ENCODE results near the gene SRC. TPM values are rescaled to one million over a fixed set of nuclear protein-coding genes. Genes with fewer than 3 reads are reported as not detected.

SRC gene
- total RNA-seq, 4 donors from 2014 or later, result 1.0 to 2.3 (median 1.8) TPM

GRCh38 chr20:37431786-37432185 is 85.8 kb downstream of the SRC start:
- TF ChIP-seq, protein P1, sequence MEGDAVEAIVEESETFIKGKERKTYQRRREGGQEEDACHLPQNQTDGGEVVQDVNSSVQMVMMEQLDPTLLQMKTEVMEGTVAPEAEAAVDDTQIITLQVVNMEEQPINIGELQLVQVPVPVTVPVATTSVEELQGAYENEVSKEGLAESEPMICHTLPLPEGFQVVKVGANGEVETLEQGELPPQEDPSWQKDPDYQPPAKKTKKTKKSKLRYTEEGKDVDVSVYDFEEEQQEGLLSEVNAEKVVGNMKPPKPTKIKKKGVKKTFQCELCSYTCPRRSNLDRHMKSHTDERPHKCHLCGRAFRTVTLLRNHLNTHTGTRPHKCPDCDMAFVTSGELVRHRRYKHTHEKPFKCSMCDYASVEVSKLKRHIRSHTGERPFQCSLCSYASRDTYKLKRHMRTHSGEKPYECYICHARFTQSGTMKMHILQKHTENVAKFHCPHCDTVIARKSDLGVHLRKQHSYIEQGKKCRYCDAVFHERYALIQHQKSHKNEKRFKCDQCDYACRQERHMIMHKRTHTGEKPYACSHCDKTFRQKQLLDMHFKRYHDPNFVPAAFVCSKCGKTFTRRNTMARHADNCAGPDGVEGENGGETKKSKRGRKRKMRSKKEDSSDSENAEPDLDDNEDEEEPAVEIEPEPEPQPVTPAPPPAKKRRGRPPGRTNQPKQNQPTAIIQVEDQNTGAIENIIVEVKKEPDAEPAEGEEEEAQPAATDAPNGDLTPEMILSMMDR (IDR thresholded peaks at IDR 0.05 in 4 of 5, conservative IDR thresholded peaks at IDR 0.05 in 1 of 5), result no peak
- no peak for TF ChIP-seq POLR2A (IDR thresholded peaks at IDR 0.05)
- H3K36me3 ChIP-seq, result no peaks in the 10 kb centered on the region
- no peaks in the 10 kb centered on the region for H3K9me3 ChIP-seq
- ATAC-seq, result no peak
- no peak overlapping the region for H3K27ac ChIP-seq
- intact Hi-C loops (cut with DNase I; ENCODE audit: low total_unique reads) (no loop called here), in situ Hi-C loops (cut with MboI; ENCODE audit: low sequenced_read_pairs in 4 of 4) (no loop called here)
- DNase-seq, result no peak
- no peaks in the 10 kb centered on the region for H3K4me1 ChIP-seq
- H3K27me3 ChIP-seq, result peaks cover 0 to 8% (median 6%) of the 10 kb centered on the region in 3 donors
- no peak overlapping the region for H3K4me3 ChIP-seq

- intact Hi-C loops (cut with DNase I; ENCODE audit: low total_unique reads) (no loop called here), in situ Hi-C loops (cut with MboI; ENCODE audit: low sequenced_read_pairs in 4 of 4) (no loop called here)
- Histone ChIP-seq H3K36me3 (no peaks in the 10 kb centered on the region), H3K27me3 (peaks cover 0 to 8% (median 4%) of the 10 kb centered on the region in 3 donors), H3K4me3 (no peak overlapping the region), H3K4me1 (no peaks in the 10 kb centered on the region), H3K9me3 (no peaks in the 10 kb centered on the region), H3K27ac (no peak overlapping the region)
- ATAC-seq (no peak), DNase-seq (no peak)
- TF ChIP-seq, protein P1 (IDR thresholded peaks at IDR 0.05 in 4 of 5, conservative IDR thresholded peaks at IDR 0.05 in 1 of 5), result no peak
- TF ChIP-seq POLR2A (IDR thresholded peaks at IDR 0.05), result no peak
These were observed 86.7 kb downstream of the SRC start for GRCh38 chr20:37432606-37433005.

DNA sequence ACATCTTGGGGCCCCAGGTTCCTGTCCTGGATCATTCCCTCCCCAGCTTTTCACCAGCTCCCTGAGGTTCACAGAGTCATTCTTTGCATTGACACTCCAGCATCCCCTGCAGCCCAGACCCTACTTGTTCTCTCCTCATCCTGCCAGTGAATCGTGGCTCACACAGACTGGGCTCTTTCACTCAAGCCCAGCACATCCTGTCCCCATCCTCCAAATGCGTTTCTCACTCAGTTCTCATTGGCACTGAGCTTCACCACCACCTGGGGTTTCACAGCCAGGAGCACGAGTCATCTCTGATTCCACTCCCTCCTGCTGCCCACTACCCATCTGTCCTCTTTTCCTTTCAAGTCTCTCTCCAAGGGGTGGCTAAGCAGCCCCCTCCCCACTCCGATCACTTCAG is 89.7 kb downstream of the SRC start:
- Histone ChIP-seq H3K4me3 (no peak overlapping the region), H3K27ac (no peak overlapping the region), H3K36me3 (no peaks in the 10 kb centered on the region), H3K27me3 (peaks cover 0 to 4% (median 0%) of the 10 kb centered on the region in 3 donors), H3K9me3 (no peaks in the 10 kb centered on the region), H3K4me1 (no peaks in the 10 kb centered on the region)
- TF ChIP-seq POLR2A (IDR thresholded peaks at IDR 0.05), result no peak
- TF ChIP-seq, protein P1 (IDR thresholded peaks at IDR 0.05 in 4 of 5, conservative IDR thresholded peaks at IDR 0.05 in 1 of 5), result no peak
- in situ Hi-C loops (cut with MboI; ENCODE audit: low sequenced_read_pairs in 4 of 4) (no loop called here), intact Hi-C loops (cut with DNase I; ENCODE audit: low total_unique reads) (no loop called here)
- DNase-seq (no peak), ATAC-seq (no peak)

GRCh38 chr20:37436527-37437186 is 90.7 kb downstream of the SRC start:
- Histone ChIP-seq H3K4me1 (no peaks in the 10 kb centered on the region), H3K9me3 (no peaks in the 10 kb centered on the region), H3K4me3 (no peak overlapping the region), H3K27ac (no peak overlapping the region), H3K27me3 (peaks cover 0 to 4% (median 4%) of the 10 kb centered on the region in 3 donors), H3K36me3 (no peaks in the 10 kb centered on the region)
- no peak for ATAC-seq
- intact Hi-C loops (cut with DNase I; ENCODE audit: low total_unique reads) (no loop called here), in situ Hi-C loops (cut with MboI; ENCODE audit: low sequenced_read_pairs in 4 of 4) (no loop called here)
- no peak for TF ChIP-seq POLR2A (IDR thresholded peaks at IDR 0.05)
- TF ChIP-seq, protein P1 (IDR thresholded peaks at IDR 0.05 in 4 of 5, conservative IDR thresholded peaks at IDR 0.05 in 1 of 5), result no peak
- no peak for DNase-seq

GRCh38 chr20:37437676-37438075 is 91.7 kb downstream of the SRC start:
- Histone ChIP-seq H3K9me3 (no peaks in the 10 kb centered on the region), H3K27me3 (peaks cover 0 to 4% (median 4%) of the 10 kb centered on the region in 3 donors), H3K36me3 (no peaks in the 10 kb centered on the region), H3K27ac (no peak overlapping the region), H3K4me3 (no peak overlapping the region), H3K4me1 (no peaks in the 10 kb centered on the region)
- ATAC-seq (no peak), DNase-seq (no peak)
- no peak for TF ChIP-seq POLR2A (IDR thresholded peaks at IDR 0.05)
- TF ChIP-seq, protein P1 (IDR thresholded peaks at IDR 0.05 in 4 of 5, conservative IDR thresholded peaks at IDR 0.05 in 1 of 5), result no peak
- in situ Hi-C loops (cut with MboI; ENCODE audit: low sequenced_read_pairs in 4 of 4) (no loop called here), intact Hi-C loops (cut with DNase I; ENCODE audit: low total_unique reads) (no loop called here)

All from gastrocnemius medialis (tissue), 4 donors.